GM23248 (cell line): Measurements from ENCODE around the gene HOXA4. TPM values are rescaled to one million over a fixed set of nuclear protein-coding genes. Genes with fewer than 3 reads are reported as not detected.

Experiments
- DNase-seq: peaks from one replicate; pipeline ENCODE4 v3.0.0-alpha.2; 2015
- H2AFZ ChIP-seq: fragments of 200-600 bp; sonication (generic); 2 replicates; pipeline ENCODE4 v1.6.1; 2016; ENCODE audit warnings: antibody characterized with exemption
- H3F3A ChIP-seq: fragments of 200-600 bp; sonication (generic); 2 replicates; pipeline ENCODE4 v1.6.1; 2016; ENCODE audit warnings: mild to moderate bottlenecking, antibody characterized with exemption, mixed run types; ENCODE audit not compliant: insufficient read depth
- H3K27ac ChIP-seq: fragments of 200-600 bp; sonication (generic); 2 replicates; pipeline ENCODE4 v1.5.1; 2016; ENCODE audit warnings: mild to moderate bottlenecking
- H3K27me3 ChIP-seq: fragments of 200-600 bp; sonication (generic); replicated peaks from 2 replicates; pipeline ENCODE4 v1.6.1; 2016; ENCODE audit warnings: mild to moderate bottlenecking; ENCODE audit not compliant: insufficient read depth
- H3K36me3 ChIP-seq: fragments of 200-600 bp; sonication (generic); 2 replicates; pipeline ENCODE4 v1.6.1; 2016; ENCODE audit warnings: low read depth, mild to moderate bottlenecking
- H3K4me1 ChIP-seq: fragments of 200-600 bp; sonication (generic); 2 replicates; pipeline ENCODE4 v1.6.1; 2016; ENCODE audit warnings: mild to moderate bottlenecking; ENCODE audit not compliant: insufficient read depth
- H3K4me2 ChIP-seq: fragments of 200-600 bp; sonication (generic); one replicate; pipeline ENCODE4 v1.6.1; 2016; ENCODE audit warnings: mild to moderate bottlenecking; ENCODE audit not compliant: unreplicated experiment
- H3K4me3 ChIP-seq: fragments of 200-600 bp; sonication (generic); 2 replicates; pipeline ENCODE4 v1.5.1; 2016; ENCODE audit warnings: mild to moderate bottlenecking
- H3K79me2 ChIP-seq: fragments of 200-600 bp; sonication (generic); 2 replicates; pipeline ENCODE4 v1.6.1; 2016; ENCODE audit warnings: mild to moderate bottlenecking; ENCODE audit not compliant: insufficient read depth
- H3K9ac ChIP-seq: fragments of 200-600 bp; sonication (generic); 2 replicates; pipeline ENCODE4 v1.6.1; 2016; ENCODE audit warnings: mild to moderate bottlenecking
- H3K9me2 ChIP-seq: fragments of 200-600 bp; sonication (generic); 2 replicates; pipeline ENCODE4 v1.6.1; 2016; ENCODE audit warnings: mixed run types, mild to moderate bottlenecking, moderate library complexity; ENCODE audit not compliant: insufficient read depth
- H3K9me3 ChIP-seq: fragments of 200-600 bp; sonication (generic); one replicate; pipeline ENCODE4 v1.6.1; 2017; ENCODE audit warnings: low read depth
- H4K20me1 ChIP-seq: fragments of 200-600 bp; sonication (generic); 2 replicates; pipeline ENCODE4 v1.6.0; 2016; ENCODE audit not compliant: insufficient read depth
- EZH2 ChIP-seq: fragments of 200-600 bp; sonication (generic); IDR thresholded peaks from 2 replicates; pipeline ENCODE4 v1.6.1; 2018; ENCODE audit warnings: antibody characterized with exemption, mild to moderate bottlenecking; ENCODE audit not compliant: insufficient read depth, poor library complexity, severe bottlenecking
- EZH2phosphoT487 ChIP-seq: fragments of 200-600 bp; sonication (generic); IDR thresholded peaks from 2 replicates; pipeline ENCODE4 v1.6.1; 2018; ENCODE audit warnings: antibody characterized with exemption, moderate library complexity, mild to moderate bottlenecking, low read depth; ENCODE audit not compliant: insufficient read depth
- WGBS, 2 experiments: methylation state at CpG; one replicate each; pipeline ENCODE4 v1.1.6; 2015 to 2017; ENCODE audit warnings: low lambda C conversion rate in 2 of 2, low coverage in 1 of 2; ENCODE audit errors: missing lambda C conversion rate in 2 of 2; 5-methylcytosine and 5-hydroxymethylcytosine counted together
- in situ Hi-C: fragments of 300-500 bp; cut with MboI; formaldehyde crosslinking; loops from 2 replicates; pipeline ENCODE4 v1.15.0; 2020
- polyA plus RNA-seq: library from polyadenylated mRNA; unstranded; fragments of >200 nt; fragmentation: Nextera tagmentation; extraction: Ambion mirVana; gene quantifications from 2 replicates; pipeline ENCODE4 v1.2.1, GENCODE V29; 2016
- total RNA-seq: library from RNA; depleted of rRNA; stranded (reverse); fragments of >200 nt; shearing (Covaris generic); gene quantifications from 2 replicates; pipeline ENCODE4 v1.2.3, GENCODE V29; 2014

The HOXA4 gene
- total and polyA plus RNA-seq, 2 experiments from 2014 or later: 1.8 to 3.1 TPM

DNA sequence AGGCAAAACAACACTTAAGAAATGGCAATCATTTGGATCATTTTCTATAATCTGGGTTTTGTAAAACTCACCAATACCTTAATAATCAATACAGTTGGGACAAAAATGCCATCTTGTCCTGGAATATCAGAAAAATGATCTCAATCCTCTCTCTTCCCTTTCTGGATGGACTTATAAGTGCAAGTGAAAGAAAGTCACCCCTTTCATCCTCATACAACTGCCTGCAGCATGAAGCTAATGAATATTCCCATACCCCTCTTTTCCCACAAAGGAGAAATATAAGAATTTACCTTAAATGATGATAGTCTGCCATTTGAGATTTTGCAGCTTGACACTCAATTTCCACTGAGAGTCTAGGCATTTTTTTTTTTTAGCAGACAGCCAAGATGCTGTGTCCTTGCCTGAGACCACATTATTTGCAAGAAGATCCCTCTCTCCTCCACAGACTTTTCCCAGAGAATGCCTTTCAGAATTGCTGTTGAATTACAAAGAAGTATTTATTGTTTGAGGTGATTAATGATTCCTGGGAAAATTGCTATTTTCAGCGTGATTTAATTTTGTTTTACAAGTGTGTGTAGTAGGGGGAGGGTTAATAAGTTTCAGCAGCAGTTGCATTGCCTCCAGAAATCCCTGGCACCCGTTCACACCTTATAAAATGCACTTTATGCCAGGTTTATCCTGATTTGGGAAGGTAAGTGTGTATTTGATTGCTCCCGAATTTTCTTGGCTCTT, 3.8 kb downstream of the HOXA4 start:
- H3K36me3 ChIP-seq: no peaks in the 10 kb centered on the region
- 77 to 85% methylated on average over 3 of the region's 3 CpGs for WGBS, 2 experiments
- no peak overlapping the region for H2AFZ ChIP-seq
- H3K9me3 ChIP-seq: no peaks in the 10 kb centered on the region
- H3K79me2 ChIP-seq: peaks cover 26% of the 10 kb centered on the region
- peaks cover 5% of the 10 kb centered on the region for H3K4me1 ChIP-seq
- no peak overlapping the region for H3K27ac ChIP-seq
- in situ Hi-C loops: no loop called here
- peaks cover 2% of the 10 kb centered on the region; the same call in 1 of the 2 replicates for H3F3A ChIP-seq
- no peaks in the 10 kb centered on the region for H3K9me2 ChIP-seq
- H3K9ac ChIP-seq: no peak overlapping the region
- H3K4me2 ChIP-seq: no peak overlapping the region
- H3K4me3 ChIP-seq: no peak overlapping the region
- H4K20me1 ChIP-seq: no peaks in the 10 kb centered on the region
- no peaks in the 10 kb centered on the region for H3K27me3 ChIP-seq
- TF ChIP-seq EZH2 (no peak), EZH2phosphoT487 (no peak)
- no peak for DNase-seq

DNA sequence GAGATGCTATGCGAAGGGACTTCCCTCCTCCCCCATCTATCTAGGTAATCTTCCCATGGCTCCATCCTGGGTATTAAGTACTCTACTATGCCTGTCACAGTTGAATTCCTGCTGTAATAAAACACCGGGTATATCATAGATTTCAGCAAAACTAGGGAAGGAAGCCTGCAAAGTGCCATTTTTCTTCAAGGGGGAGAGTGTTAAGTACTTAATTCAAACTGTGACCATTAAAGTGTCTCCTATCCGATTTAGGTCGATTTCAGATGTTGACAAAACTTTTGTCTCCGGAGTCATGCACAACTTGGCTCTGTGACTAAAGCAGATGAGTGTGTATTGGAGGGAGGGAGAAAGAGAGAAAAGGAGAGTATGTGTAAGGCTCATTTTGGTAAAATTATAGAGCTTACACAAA, 4.6 kb downstream of the HOXA4 start:
- Histone ChIP-seq H3K27me3 (no peaks in the 10 kb centered on the region), H3K79me2 (peaks cover 18% of the 10 kb centered on the region), H3K4me3 (no peak overlapping the region), H3K4me1 (no peaks in the 10 kb centered on the region), H3K36me3 (no peaks in the 10 kb centered on the region), H3K9me2 (no peaks in the 10 kb centered on the region), H4K20me1 (no peaks in the 10 kb centered on the region), H3K9ac (no peak overlapping the region), H3K27ac (no peak overlapping the region), H3K4me2 (no peak overlapping the region), H3K9me3 (no peaks in the 10 kb centered on the region), H2AFZ (no peak overlapping the region), H3F3A (no peaks in the 10 kb centered on the region)
- no peak for TF ChIP-seq EZH2phosphoT487
- no peak for TF ChIP-seq EZH2
- DNase-seq: no peak
- in situ Hi-C loops: no loop called here
- WGBS, 2 experiments: 75 to 76% methylated on average over 5 of the region's 5 CpGs

DNA sequence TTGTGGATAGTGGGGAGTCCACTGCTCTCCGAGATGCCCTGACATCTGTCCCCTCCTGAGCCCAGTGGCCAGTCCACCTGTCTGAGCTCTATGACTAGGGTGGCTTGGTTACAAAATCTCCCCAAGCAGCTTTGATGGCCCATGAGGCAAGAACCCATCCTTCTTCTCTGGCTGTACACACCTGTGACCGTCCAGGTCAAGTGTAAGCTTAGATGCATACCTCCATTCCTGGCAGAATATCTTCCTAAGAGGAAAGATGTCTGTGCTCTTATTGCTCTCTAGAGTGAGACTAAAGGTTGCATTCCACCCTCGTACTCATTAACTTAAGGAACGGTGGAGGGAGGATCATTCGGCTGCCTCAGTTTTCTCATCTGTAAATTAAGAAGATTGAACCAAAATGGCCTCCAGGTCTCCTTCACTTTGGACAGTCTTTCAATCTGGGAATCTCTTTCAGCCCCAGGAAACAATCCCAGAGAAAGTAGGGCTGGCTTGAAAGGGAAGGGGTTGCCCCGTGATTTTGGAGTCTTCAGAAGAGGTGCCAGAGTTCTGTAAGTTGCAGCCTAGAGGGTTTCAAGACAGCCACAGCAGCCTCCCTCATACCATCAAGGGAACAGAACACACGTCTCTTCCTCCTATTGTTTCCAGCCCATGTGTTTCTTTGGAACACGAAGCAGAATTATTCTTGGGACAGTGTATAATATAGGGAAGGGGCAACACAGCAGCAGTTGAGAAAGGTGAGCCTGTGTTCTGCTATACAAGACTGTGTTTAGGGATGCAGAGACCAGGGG, 5.5 kb downstream of the HOXA4 start:
- no peaks in the 10 kb centered on the region for H3K36me3 ChIP-seq
- no peak overlapping the region for H3K4me3 ChIP-seq
- no peak for DNase-seq
- TF ChIP-seq EZH2phosphoT487 (no peak), EZH2 (no peak)
- no peak overlapping the region for H3K9ac ChIP-seq
- no peaks in the 10 kb centered on the region for H3F3A ChIP-seq
- H3K27me3 ChIP-seq: no peaks in the 10 kb centered on the region
- H3K9me3 ChIP-seq: no peaks in the 10 kb centered on the region
- peaks cover 18% of the 10 kb centered on the region for H3K79me2 ChIP-seq
- no peak overlapping the region for H2AFZ ChIP-seq
- H3K4me1 ChIP-seq: no peaks in the 10 kb centered on the region
- no peak overlapping the region for H3K27ac ChIP-seq
- in situ Hi-C loops: no loop called here
- 83% methylated on average over 8 of the region's 8 CpGs for WGBS, 2 experiments
- H3K9me2 ChIP-seq: no peaks in the 10 kb centered on the region
- H3K4me2 ChIP-seq: no peak overlapping the region
- no peaks in the 10 kb centered on the region for H4K20me1 ChIP-seq

DNA sequence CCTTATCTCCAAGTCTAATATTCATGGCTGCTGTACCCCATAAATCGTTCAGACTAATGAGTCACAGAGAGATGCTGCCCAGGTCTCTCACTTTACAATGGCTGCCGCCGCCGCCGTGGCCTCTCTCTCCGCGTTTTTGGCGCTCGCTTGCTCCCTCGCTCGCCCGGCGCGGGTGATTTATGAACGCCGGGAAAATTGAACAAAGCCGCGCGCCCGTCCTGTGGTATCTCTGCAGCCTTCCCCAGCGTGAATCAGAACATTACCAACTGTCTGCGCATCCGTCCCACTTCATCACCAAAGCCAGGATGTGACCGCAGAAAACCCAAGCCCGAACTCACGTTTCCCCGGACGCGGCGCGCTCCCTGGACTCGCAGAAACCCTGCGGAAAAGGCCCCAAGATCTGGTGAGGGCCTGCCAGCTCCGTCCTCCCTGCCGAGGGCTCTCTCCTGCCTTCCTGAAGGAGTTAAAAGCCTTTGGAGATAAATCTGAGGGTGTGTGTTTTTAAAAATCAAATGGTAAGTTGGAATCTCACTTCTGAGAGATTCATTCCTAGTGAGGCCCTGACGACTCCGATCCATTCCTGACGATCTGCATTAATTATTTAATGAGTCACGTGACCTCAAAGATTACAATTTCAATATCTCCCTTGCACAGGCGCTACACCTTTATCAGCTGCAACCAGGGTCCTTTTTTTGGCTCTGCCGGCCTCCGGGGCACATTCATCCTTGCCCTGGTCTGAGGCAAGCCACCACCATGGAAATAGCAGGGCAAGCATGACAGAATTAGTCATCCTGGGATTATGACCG, 6.3 kb downstream of the HOXA4 start:
- H2AFZ ChIP-seq: no peak overlapping the region
- no peak overlapping the region for H3K4me2 ChIP-seq
- H3K9me2 ChIP-seq: no peaks in the 10 kb centered on the region
- WGBS, 2 experiments: 89% methylated on average over 42 to 43 of the region's 43 CpGs
- H4K20me1 ChIP-seq: no peaks in the 10 kb centered on the region
- in situ Hi-C loops: no loop called here
- no peaks in the 10 kb centered on the region for H3K9me3 ChIP-seq
- no peaks in the 10 kb centered on the region for H3K36me3 ChIP-seq
- H3K27me3 ChIP-seq: no peaks in the 10 kb centered on the region
- no peaks in the 10 kb centered on the region for H3F3A ChIP-seq
- no peaks in the 10 kb centered on the region for H3K4me1 ChIP-seq
- H3K9ac ChIP-seq: no peak overlapping the region
- DNase-seq: no peak
- peaks cover 11% of the 10 kb centered on the region for H3K79me2 ChIP-seq
- no peak for TF ChIP-seq EZH2phosphoT487
- no peak for TF ChIP-seq EZH2
- no peak overlapping the region for H3K4me3 ChIP-seq
- no peak overlapping the region for H3K27ac ChIP-seq
